ENCODE data around the gene KPRP.

Gene KPRP

GRCh38 chr1:152806576-152806975 lies 48.8 kb downstream of the KPRP start, which contains the start of gene LCE1C:
TSS of gene LCE1C (minus strand) at chr1:152806651. CDS start at chr1:152805478, 1,173 bp downstream.
- no peaks in the 10 kb centered on the region for H3K36me3 ChIP-seq
- H3K9me3 ChIP-seq: no peaks in the 10 kb centered on the region
- no peaks in the 10 kb centered on the region for H3K4me1 ChIP-seq
- H3K4me3 ChIP-seq: no peak within 1 kb of the TSS
- H3K9ac ChIP-seq: no peak within 1 kb of the TSS
- TF ChIP-seq Cebpa-rat (IDR thresholded peaks at IDR 0.05): no peak
- H3K4me2 ChIP-seq: no peak within 1 kb of the TSS
- no peaks in the 10 kb centered on the region for H3K27me3 ChIP-seq
- no peaks in the 10 kb centered on the region for H4K20me1 ChIP-seq
- H3K27ac ChIP-seq: no peak within 1 kb of the TSS

- Histone ChIP-seq H3K9ac (no peak overlapping the region), H3K9me3 (no peaks in the 10 kb centered on the region), H4K20me1 (no peaks in the 10 kb centered on the region), H3K4me3 (no peak overlapping the region), H3K4me2 (no peak overlapping the region), H3K36me3 (no peaks in the 10 kb centered on the region), H3K27me3 (no peaks in the 10 kb centered on the region), H3K4me1 (no peaks in the 10 kb centered on the region), H3K27ac (no peak overlapping the region)
- no peak for TF ChIP-seq Cebpa-rat (IDR thresholded peaks at IDR 0.05)
These were observed 53.2 kb downstream of the KPRP start for GRCh38 chr1:152811050-152811449.

All from BLaER1 (cell line).